Measurements from ENCODE around the gene CPE. TPM values are rescaled to one million over a fixed set of nuclear protein-coding genes. Genes with fewer than 3 reads are reported as not detected.
A peak's percentile ranks its signal among the peaks of the same experiment; 100 is the strongest.

Gene CPE
- total RNA-seq, 1 donor from 2014 or later, result 103 TPM

DNA sequence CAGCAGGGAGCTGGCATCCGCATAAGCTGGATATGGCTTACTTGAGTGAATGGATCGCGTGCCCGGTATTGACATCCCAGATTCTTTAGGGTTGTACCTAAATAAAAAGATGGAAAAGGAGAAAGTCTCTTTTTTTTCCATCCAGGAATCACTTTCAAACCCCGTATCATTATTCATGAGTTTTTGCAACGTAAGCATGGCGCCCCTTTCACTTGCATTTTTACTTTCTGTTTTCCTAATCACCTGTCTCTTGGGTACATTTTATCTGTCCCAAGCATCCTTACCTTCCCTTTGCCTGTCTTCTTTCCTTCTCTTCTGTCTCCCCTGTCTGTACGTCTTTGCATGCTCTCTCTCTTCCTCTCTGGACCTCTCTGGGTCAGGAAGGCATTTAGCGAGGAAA, 128.6 kb downstream of the CPE start:
- Histone ChIP-seq H3K4me1 (peaks cover 17% of the 10 kb centered on the region), H3K36me3 (no peaks in the 10 kb centered on the region), H3K27ac (no peak overlapping the region), H3K27me3 (no peaks in the 10 kb centered on the region), H3K9me3 (no peaks in the 10 kb centered on the region), H3K4me3 (no peak overlapping the region)
- TF ChIP-seq POLR2A (IDR thresholded peaks at IDR 0.05), result no peak
- TF ChIP-seq, protein P1, sequence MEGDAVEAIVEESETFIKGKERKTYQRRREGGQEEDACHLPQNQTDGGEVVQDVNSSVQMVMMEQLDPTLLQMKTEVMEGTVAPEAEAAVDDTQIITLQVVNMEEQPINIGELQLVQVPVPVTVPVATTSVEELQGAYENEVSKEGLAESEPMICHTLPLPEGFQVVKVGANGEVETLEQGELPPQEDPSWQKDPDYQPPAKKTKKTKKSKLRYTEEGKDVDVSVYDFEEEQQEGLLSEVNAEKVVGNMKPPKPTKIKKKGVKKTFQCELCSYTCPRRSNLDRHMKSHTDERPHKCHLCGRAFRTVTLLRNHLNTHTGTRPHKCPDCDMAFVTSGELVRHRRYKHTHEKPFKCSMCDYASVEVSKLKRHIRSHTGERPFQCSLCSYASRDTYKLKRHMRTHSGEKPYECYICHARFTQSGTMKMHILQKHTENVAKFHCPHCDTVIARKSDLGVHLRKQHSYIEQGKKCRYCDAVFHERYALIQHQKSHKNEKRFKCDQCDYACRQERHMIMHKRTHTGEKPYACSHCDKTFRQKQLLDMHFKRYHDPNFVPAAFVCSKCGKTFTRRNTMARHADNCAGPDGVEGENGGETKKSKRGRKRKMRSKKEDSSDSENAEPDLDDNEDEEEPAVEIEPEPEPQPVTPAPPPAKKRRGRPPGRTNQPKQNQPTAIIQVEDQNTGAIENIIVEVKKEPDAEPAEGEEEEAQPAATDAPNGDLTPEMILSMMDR (IDR thresholded peaks at IDR 0.05), result no peak
- no peak for DNase-seq (ENCODE audit: extremely low spot score in 2 of 2)
- intact Hi-C loops (cut with DNase I), result no loop called here

DNA sequence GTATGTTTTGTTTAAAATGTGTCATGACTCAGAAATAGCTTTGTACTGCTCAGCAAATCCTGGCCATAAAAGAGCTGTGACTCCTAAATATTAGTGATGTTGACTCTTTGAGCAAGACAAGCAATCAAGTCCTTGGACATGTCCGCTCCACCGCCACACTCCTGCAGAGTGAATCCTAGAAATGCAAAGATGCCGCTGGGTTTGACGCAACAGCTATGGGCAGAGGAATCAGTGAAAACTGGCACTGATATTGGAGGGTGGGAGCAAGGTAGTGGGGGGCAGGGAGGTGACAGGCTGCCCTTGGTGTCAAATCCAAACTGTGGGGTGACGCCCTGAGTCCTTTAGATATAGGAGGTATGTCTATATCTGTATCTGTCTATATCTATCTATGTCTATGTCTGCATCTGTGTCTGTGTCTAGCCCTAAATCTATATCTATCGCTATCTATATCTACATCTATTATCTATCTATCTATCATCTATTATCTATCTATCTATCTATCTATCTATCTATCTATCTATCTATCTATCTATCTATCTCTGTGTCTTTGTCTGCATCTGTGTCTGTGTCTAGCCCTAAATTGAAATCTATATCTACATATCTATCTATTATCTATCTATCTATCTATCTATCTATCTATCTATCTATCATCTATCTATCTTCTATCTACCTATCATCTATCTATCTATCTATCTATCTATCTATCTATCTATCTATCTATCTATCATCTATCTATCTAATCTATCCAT, 129.7 kb downstream of the CPE start:
- intact Hi-C loops (cut with DNase I), result no loop called here
- DNase-seq (ENCODE audit: extremely low spot score in 2 of 2), result peak in 1 of 2 donors; percentile 54
- Histone ChIP-seq H3K9me3 (no peaks in the 10 kb centered on the region), H3K4me3 (no peak overlapping the region), H3K4me1 (peaks cover 17% of the 10 kb centered on the region), H3K27ac (no peak overlapping the region), H3K36me3 (no peaks in the 10 kb centered on the region), H3K27me3 (no peaks in the 10 kb centered on the region)
- TF ChIP-seq, protein P1 (IDR thresholded peaks at IDR 0.05), result no peak
- no peak for TF ChIP-seq POLR2A (IDR thresholded peaks at IDR 0.05)
- TF ChIP-seq POLR2AphosphoS5 (IDR thresholded peaks at IDR 0.05; ENCODE audit: insufficient read depth in 1 of 2, low read depth in 1 of 2), result no peak

DNA sequence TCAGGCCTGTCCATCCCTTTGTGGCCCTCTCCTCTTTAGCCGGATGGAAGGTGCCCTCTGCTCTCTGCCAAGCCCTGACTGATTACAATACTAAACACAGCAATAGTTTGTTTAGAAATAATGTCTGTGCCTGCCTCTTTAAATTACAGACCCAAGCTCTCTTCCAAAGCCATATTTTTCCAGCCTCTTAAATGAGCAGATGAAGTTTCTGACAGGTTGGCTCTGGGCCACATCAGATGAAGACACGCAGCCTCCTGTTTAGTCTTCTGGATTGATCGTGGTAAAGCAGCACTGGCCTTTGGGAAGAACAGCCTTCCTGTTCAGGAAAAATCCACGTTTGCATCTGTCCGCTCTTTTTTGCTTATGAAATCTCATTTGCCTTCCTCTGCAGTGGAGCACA, 133.6 kb downstream of the CPE start:
- Histone ChIP-seq H3K9me3 (no peaks in the 10 kb centered on the region), H3K27me3 (no peaks in the 10 kb centered on the region), H3K4me1 (peaks cover 4% of the 10 kb centered on the region), H3K27ac (no peak overlapping the region), H3K36me3 (no peaks in the 10 kb centered on the region), H3K4me3 (no peak overlapping the region)
- peak in 1 of 2 donors; percentile 52 for DNase-seq (ENCODE audit: extremely low spot score in 2 of 2)
- TF ChIP-seq, protein P1 (IDR thresholded peaks at IDR 0.05), result no peak
- TF ChIP-seq POLR2A (IDR thresholded peaks at IDR 0.05), result no peak
- intact Hi-C loops (cut with DNase I), result no loop called here

DNA sequence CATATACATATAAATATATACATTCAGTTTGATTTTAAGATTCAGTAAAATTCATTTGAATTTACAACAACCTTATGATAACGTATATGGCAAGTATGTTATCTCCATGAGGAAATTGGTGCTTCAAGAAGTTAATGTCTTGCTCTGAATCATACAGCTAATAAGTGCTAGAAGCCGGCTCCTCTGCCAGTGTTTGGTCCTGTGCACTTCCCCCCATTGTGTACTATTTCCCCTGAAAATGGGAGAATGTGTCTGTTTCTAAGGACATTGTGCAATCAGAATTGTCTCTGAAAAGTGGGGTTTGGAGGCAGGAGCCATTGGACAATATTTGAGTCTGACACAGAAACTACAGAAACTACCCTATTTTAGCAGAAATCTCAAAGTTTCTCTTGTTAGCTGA, 135.9 kb downstream of the CPE start:
- Histone ChIP-seq H3K27ac (no peak overlapping the region), H3K4me1 (no peaks in the 10 kb centered on the region), H3K36me3 (no peaks in the 10 kb centered on the region), H3K4me3 (no peak overlapping the region), H3K27me3 (no peaks in the 10 kb centered on the region), H3K9me3 (no peaks in the 10 kb centered on the region)
- DNase-seq (ENCODE audit: extremely low spot score in 2 of 2), result peak in 1 of 2 donors; percentile 11
- no peak for TF ChIP-seq POLR2AphosphoS5 (IDR thresholded peaks at IDR 0.05; ENCODE audit: insufficient read depth in 1 of 2, low read depth in 1 of 2)
- TF ChIP-seq POLR2A (IDR thresholded peaks at IDR 0.05), result no peak
- TF ChIP-seq, protein P1 (IDR thresholded peaks at IDR 0.05), result no peak
- intact Hi-C loops (cut with DNase I), result no loop called here

DNA sequence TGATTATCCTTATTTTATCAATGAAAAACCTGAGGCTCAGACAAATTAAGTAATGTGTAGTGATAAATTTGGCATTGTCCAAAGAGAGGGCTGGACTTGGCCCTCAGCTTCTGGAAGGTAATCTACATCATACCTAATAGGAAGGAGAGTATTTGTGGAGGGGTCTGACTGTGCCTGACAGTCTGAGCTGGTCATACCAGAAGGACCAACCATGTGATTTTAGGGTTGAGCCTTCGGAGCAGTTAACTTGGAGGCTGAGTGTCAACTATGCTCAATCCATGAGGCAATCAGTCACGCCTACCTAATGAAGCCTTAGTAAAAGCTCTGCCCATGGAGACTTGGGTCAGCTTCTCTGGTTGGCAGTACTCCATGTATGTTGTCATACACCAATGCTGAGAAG, 136.4 kb downstream of the CPE start:
- H3K27ac ChIP-seq, result no peak overlapping the region
- no peaks in the 10 kb centered on the region for H3K36me3 ChIP-seq
- H3K27me3 ChIP-seq, result no peaks in the 10 kb centered on the region
- TF ChIP-seq POLR2A (IDR thresholded peaks at IDR 0.05), result no peak
- TF ChIP-seq POLR2AphosphoS5 (IDR thresholded peaks at IDR 0.05; ENCODE audit: insufficient read depth in 1 of 2, low read depth in 1 of 2), result no peak
- peak in 1 of 2 donors; percentile 80 for DNase-seq (ENCODE audit: extremely low spot score in 2 of 2)
- no peaks in the 10 kb centered on the region for H3K9me3 ChIP-seq
- H3K4me3 ChIP-seq, result no peak overlapping the region
- intact Hi-C loops (cut with DNase I), result no loop called here
- H3K4me1 ChIP-seq, result no peaks in the 10 kb centered on the region

Data from vagina (tissue), 2 donors.